HL-60 (cell line): ENCODE results near the gene SERPIND1.

Experiments used
- DNase-seq, 2 experiments: peaks; one replicate each; pipeline ENCODE4 v3.0.0-alpha.2; 2010 to 2020; ENCODE audit warnings: low read depth in 1 of 2, low spot score in 1 of 2
- H3K27ac ChIP-seq: fragments of 250-450 bp; sonication (Bioruptor Pico); replicated peaks from 2 replicates; pipeline ENCODE4 v1.5.1; 2020; ENCODE audit warnings: mild to moderate bottlenecking, moderate library complexity
- H3K27me3 ChIP-seq: fragments of 250-450 bp; sonication (Bioruptor Pico); 2 replicates; pipeline ENCODE4 v1.5.1; 2021; ENCODE audit warnings: mild to moderate bottlenecking, moderate library complexity; ENCODE audit not compliant: insufficient read depth, poor library complexity, severe bottlenecking
- H3K4me3 ChIP-seq: replicated peaks from 2 replicates; pipeline ENCODE4 v1.5.1; 2011; ENCODE audit warnings: mild to moderate bottlenecking, control low read depth, low read length; ENCODE audit not compliant: insufficient read depth
- GABPA ChIP-seq: IDR thresholded peaks from 2 replicates; pipeline ENCODE4 v1.6.1; 2012; ENCODE audit warnings: low read depth
- POLR2AphosphoS5 ChIP-seq: IDR thresholded peaks from 2 replicates; pipeline ENCODE4 v1.6.1; 2012; ENCODE audit warnings: low read depth
- SPI1 ChIP-seq: IDR thresholded peaks from 2 replicates; pipeline ENCODE4 v1.6.1; 2012; ENCODE audit warnings: low read depth, mild to moderate bottlenecking, borderline replicate concordance
- TF ChIP-seq, protein P1 (sequence below): IDR thresholded peaks from 2 replicates; pipeline ENCODE4 v1.6.1; 2012; ENCODE audit warnings: low read depth; ENCODE audit not compliant: insufficient replicate concordance
- TF ChIP-seq, protein P2 (sequence below): IDR thresholded peaks from one replicate; pipeline ENCODE4 v1.5.1; 2011; ENCODE audit warnings: low read length, control low read depth, inconsistent platforms; ENCODE audit not compliant: insufficient read depth

Gene SERPIND1

DNA sequence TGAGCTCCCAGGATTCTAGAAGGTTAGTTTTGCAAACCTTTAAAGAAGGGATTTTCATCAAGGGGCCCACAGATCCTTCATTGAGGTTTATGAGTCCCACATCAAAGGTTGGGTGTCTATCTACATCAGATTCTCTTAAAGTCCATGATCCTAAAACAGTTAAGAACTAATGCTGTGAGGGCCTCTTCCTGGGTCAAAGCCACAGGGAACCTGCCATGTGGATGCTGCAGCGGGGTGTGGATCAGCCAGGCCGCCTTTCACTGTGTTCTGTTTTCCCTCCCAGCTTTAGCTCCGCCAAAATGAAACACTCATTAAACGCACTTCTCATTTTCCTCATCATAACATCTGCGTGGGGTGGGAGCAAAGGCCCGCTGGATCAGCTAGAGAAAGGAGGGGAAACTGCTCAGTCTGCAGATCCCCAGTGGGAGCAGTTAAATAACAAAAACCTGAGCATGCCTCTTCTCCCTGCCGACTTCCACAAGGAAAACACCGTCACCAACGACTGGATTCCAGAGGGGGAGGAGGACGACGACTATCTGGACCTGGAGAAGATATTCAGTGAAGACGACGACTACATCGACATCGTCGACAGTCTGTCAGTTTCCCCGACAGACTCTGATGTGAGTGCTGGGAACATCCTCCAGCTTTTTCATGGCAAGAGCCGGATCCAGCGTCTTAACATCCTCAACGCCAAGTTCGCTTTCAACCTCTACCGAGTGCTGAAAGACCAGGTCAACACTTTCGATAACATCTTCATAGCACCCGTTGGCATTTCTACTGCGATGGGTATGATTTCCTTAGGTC is 5.3 kb downstream of the SERPIND1 start:
- Histone ChIP-seq H3K4me3 (no peak overlapping the region), H3K27ac (no peak overlapping the region), H3K27me3 (no peaks in the 10 kb centered on the region)
- no peak for TF ChIP-seq SPI1
- no peak for TF ChIP-seq GABPA
- TF ChIP-seq, protein P1, sequence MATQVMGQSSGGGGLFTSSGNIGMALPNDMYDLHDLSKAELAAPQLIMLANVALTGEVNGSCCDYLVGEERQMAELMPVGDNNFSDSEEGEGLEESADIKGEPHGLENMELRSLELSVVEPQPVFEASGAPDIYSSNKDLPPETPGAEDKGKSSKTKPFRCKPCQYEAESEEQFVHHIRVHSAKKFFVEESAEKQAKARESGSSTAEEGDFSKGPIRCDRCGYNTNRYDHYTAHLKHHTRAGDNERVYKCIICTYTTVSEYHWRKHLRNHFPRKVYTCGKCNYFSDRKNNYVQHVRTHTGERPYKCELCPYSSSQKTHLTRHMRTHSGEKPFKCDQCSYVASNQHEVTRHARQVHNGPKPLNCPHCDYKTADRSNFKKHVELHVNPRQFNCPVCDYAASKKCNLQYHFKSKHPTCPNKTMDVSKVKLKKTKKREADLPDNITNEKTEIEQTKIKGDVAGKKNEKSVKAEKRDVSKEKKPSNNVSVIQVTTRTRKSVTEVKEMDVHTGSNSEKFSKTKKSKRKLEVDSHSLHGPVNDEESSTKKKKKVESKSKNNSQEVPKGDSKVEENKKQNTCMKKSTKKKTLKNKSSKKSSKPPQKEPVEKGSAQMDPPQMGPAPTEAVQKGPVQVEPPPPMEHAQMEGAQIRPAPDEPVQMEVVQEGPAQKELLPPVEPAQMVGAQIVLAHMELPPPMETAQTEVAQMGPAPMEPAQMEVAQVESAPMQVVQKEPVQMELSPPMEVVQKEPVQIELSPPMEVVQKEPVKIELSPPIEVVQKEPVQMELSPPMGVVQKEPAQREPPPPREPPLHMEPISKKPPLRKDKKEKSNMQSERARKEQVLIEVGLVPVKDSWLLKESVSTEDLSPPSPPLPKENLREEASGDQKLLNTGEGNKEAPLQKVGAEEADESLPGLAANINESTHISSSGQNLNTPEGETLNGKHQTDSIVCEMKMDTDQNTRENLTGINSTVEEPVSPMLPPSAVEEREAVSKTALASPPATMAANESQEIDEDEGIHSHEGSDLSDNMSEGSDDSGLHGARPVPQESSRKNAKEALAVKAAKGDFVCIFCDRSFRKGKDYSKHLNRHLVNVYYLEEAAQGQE, result no peak
- no peak for TF ChIP-seq POLR2AphosphoS5
- TF ChIP-seq, protein P2, sequence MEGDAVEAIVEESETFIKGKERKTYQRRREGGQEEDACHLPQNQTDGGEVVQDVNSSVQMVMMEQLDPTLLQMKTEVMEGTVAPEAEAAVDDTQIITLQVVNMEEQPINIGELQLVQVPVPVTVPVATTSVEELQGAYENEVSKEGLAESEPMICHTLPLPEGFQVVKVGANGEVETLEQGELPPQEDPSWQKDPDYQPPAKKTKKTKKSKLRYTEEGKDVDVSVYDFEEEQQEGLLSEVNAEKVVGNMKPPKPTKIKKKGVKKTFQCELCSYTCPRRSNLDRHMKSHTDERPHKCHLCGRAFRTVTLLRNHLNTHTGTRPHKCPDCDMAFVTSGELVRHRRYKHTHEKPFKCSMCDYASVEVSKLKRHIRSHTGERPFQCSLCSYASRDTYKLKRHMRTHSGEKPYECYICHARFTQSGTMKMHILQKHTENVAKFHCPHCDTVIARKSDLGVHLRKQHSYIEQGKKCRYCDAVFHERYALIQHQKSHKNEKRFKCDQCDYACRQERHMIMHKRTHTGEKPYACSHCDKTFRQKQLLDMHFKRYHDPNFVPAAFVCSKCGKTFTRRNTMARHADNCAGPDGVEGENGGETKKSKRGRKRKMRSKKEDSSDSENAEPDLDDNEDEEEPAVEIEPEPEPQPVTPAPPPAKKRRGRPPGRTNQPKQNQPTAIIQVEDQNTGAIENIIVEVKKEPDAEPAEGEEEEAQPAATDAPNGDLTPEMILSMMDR, result no peak
- no peak for DNase-seq

DNA sequence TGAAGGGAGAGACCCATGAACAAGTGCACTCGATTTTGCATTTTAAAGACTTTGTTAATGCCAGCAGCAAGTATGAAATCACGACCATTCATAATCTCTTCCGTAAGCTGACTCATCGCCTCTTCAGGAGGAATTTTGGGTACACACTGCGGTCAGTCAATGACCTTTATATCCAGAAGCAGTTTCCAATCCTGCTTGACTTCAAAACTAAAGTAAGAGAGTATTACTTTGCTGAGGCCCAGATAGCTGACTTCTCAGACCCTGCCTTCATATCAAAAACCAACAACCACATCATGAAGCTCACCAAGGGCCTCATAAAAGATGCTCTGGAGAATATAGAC is 5.9 kb downstream of the SERPIND1 start:
- H3K4me3 ChIP-seq, result no peak overlapping the region
- H3K27ac ChIP-seq, result no peak overlapping the region
- TF ChIP-seq, protein P1, result no peak
- TF ChIP-seq POLR2AphosphoS5, result no peak
- TF ChIP-seq, protein P2, result no peak
- no peaks in the 10 kb centered on the region for H3K27me3 ChIP-seq
- DNase-seq, result no peak

DNA sequence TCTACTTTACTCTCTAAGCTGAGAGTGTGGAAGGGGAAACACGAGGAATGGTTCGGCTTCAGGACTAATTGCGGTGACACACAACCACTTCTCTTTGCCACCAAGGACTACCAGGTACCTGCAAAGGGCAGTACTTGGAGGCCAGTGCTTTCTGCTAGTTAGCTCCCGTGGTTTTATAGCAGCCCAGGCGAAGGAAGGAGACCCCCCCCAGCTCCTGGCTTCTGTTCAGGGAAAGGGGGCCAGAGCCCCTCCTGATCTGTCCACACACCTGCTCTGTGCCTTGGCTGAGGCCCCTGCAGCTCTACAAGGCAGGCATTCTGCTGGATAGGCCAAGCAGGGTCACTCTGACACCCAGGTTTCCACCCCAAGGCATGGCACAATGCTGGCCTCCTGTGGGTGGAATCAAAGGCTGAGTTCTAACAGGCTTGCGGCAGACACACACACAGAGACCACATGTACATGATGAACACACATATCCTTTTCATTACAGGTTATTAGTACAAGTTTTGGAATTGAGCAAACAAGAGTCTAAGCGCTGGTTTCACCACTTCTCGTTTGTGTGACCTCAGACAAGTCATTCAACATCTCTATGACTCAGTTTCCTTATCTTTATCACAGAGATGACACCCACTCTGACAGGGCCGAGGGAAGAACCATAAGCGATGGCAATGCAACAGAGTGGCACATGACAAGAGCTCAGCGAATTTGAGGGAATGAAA is 7.5 kb downstream of the SERPIND1 start:
- no peak for TF ChIP-seq GABPA
- TF ChIP-seq, protein P2, result no peak
- no peak for TF ChIP-seq POLR2AphosphoS5
- TF ChIP-seq, protein P1, result no peak
- TF ChIP-seq SPI1, result no peak
- H3K4me3 ChIP-seq, result no peak overlapping the region
- H3K27ac ChIP-seq, result peak overlapping the region; percentile 13; the same call in 1 of the 2 replicates
- DNase-seq, result peak; percentile 39 to 61
- no peaks in the 10 kb centered on the region for H3K27me3 ChIP-seq
